GM21381 (cell line): ENCODE data around the gene GDPD4.

Experiments used
- ATAC-seq: cut with Tn5 transposase; IDR thresholded peaks from one replicate; pipeline ENCODE4 v1.9.1; 2021; ENCODE audit warnings: mild to moderate bottlenecking, moderate library complexity; ENCODE audit not compliant: unreplicated experiment

Gene GDPD4

GRCh38 chr11:77178150-77178549 lies 123.3 kb downstream of the GDPD4 start:
- ATAC-seq: no peak

DNA sequence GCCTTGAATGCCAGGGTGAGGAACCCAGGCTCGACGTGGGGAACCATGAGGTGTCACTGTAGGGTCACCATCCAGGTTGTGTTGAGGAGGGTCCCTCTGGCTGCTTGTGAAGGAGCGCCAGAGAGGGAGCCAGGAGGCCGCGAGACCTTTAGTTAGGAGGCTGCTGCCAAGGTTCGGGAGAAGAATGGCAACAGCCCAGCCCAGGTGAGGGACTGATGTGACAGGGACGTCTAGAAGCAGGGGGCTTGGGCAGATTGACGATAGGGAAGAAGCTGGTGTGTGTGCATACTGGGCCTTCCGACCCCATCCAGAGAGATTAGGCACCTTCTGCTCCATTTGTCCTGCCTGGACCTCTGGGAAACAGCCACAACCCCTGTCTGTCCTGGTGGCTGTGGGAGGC lies 124.5 kb downstream of the GDPD4 start:
- no peak for ATAC-seq

- no peak for ATAC-seq
Observed at GRCh38 chr11:77175869-77176539, 125.5 kb downstream of the GDPD4 start.

- no peak for ATAC-seq
Observed at GRCh38 chr11:77175021-77175842, 126.3 kb downstream of the GDPD4 start.

DNA sequence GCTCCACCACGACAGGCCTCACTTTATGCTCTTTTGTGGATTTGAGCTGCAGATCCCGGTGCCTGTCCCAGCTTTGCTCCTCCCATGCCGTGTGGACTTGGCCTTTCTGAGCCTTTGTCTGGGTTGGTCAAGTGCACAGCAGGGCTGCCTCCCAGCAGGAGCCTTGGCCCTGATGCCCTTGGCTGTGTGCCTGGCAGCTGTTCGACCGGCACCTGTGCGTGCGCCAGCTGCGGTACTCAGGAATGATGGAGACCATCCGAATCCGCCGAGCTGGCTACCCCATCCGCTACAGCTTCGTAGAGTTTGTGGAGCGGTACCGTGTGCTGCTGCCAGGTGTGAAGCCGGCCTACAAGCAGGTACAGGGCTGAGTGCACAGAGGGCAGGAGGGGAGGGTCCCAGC lies 126.9 kb downstream of the GDPD4 start:
- ATAC-seq: no peak

DNA sequence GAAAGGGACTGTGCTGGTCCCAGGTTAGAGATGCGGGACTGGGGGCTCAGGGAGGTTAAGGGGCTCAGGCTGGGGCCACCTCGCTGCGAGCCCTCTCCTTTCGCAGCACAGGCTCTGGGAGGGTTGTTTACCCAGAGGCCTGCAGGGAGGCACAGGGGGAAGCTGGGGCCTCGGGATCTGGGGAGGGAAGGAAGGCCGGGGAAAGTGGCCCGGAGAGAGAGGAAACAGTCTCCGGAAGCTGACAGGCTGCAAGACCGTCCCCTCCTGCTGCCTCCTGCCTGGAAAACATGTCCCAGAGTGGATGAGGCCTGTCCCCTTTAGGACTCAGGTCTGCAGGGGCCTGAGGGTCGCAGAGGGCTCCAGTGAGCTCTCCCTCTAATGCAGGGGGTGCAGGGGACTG lies 128.0 kb downstream of the GDPD4 start:
- ATAC-seq: no peak

GRCh38 chr11:77172666-77172982 lies 128.9 kb downstream of the GDPD4 start:
- no peak for ATAC-seq

- ATAC-seq: no peak
Observed at GRCh38 chr11:77171885-77172665, 129.4 kb downstream of the GDPD4 start.

GRCh38 chr11:77171254-77171653 lies 130.2 kb downstream of the GDPD4 start:
- ATAC-seq: no peak

- no peak for ATAC-seq
Observed at GRCh38 chr11:77170107-77170506, 131.4 kb downstream of the GDPD4 start.

DNA sequence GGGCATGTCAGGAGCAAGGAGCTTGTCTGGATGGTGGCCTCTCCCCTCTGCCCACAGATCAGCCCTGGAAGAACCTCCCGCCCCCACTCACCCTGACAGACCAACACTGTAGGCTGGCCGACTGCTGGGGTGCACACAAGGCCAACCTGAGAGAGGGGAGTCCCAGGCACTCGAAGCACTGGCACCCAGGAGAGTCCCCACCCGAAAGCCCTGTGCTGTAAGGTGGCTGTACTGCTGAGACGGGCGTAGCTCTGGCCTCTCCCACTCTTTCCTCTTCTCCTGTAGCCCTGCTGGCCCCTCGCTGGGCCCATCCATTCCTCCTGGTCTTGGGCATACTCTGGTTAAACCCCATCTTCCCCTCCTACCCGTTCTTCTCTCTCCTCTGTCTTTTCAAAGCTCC lies 133.7 kb downstream of the GDPD4 start:
- no peak for ATAC-seq

- no peak for ATAC-seq
Observed at GRCh38 chr11:77167111-77167626, 134.3 kb downstream of the GDPD4 start.
